COR-L47 (cell line): ENCODE results near the gene NUMB.

Experiments used
- DNase-seq: peaks from one replicate; lab custom pipeline; 2025; lab: John Stamatoyannopoulos, UW

The NUMB gene

GRCh38 chr14:73231981-73232851 lies 226.1 kb downstream of the NUMB start:
- no peak for DNase-seq

- no peak for DNase-seq
These were observed 228.3 kb downstream of the NUMB start for GRCh38 chr14:73230051-73230450.

- no peak for DNase-seq
These were observed 230.2 kb downstream of the NUMB start for GRCh38 chr14:73227812-73228781.

GRCh38 chr14:73225496-73225895 lies 232.8 kb downstream of the NUMB start:
- DNase-seq = no peak
